SU-DHL-6 (cell line): ENCODE measurements around the gene IFNL1.

ENCODE experiments used
- EZH2phosphoT487 ChIP-seq: fragments of 200-600 bp; sonication (generic), shearing (Covaris generic); conservative IDR thresholded peaks from 2 replicates; pipeline ENCODE4 v1.6.1; 2018; ENCODE audit warnings: mild to moderate bottlenecking, antibody characterized with exemption, low read length, moderate library complexity, mixed read lengths
- TF ChIP-seq, protein P1 (sequence below): fragments of 200-600 bp; sonication (generic); IDR thresholded peaks from one replicate; pipeline ENCODE4 v1.5.1; 2017; ENCODE audit warnings: antibody characterized with exemption, mild to moderate bottlenecking, low read length, moderate library complexity; ENCODE audit not compliant: insufficient read depth, poor library complexity, severe bottlenecking

DNA sequence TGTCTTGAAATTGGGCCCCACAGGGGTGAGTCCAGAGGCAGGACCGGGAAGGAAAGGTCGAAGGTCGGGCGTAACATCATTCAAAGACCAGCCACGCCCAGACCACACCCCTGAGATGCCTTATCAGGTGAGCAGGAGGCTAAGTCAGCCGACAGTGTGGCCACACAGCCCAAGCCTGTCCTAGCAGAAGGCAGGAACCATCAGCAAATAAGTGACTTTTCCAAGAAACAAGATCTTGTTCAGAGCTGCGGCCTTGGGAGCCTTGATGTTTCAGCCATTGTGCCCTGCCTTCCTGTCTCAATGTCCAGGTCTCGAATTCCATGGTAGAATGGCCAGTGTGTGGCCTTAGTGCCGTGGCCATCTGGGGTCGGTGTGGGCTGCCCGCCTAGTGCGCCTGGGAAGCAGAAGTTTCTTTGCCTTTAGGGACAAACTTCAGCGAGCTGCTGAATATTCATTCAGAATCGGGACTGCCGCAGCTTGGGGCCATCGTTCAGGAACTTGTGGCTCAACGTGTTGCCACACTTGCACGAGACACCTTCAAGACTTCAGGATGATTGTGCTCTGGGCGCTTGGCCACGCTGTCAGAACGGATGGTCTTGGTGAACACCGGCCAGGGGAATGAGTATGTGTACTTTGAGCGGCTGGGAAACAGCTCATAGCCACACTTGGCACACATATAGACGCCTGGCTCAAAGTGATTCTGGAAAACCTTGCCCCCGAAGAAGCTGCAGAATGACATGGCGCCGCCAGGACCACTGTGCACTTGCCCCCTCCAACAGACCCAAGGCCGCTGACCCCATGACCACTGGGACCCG is 41.5 kb upstream of the IFNL1 start:
- TF ChIP-seq, protein P1, sequence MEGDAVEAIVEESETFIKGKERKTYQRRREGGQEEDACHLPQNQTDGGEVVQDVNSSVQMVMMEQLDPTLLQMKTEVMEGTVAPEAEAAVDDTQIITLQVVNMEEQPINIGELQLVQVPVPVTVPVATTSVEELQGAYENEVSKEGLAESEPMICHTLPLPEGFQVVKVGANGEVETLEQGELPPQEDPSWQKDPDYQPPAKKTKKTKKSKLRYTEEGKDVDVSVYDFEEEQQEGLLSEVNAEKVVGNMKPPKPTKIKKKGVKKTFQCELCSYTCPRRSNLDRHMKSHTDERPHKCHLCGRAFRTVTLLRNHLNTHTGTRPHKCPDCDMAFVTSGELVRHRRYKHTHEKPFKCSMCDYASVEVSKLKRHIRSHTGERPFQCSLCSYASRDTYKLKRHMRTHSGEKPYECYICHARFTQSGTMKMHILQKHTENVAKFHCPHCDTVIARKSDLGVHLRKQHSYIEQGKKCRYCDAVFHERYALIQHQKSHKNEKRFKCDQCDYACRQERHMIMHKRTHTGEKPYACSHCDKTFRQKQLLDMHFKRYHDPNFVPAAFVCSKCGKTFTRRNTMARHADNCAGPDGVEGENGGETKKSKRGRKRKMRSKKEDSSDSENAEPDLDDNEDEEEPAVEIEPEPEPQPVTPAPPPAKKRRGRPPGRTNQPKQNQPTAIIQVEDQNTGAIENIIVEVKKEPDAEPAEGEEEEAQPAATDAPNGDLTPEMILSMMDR = no peak
- TF ChIP-seq EZH2phosphoT487 = no peak
